Activated T-helper 1 cell treated with anti-CD3 and anti-CD28 coated beads, Interleukin-12 subunit alpha, Interleukin-12 subunit beta, Interleukin-2, Interleukin-4 antibody, amounts not matched to agents 30 ng/mL and 10 ng/mL and 1 ng/mL, durations not matched to agents 14 hours and 24 hours and 36 hours (primary cell): ENCODE data around the gene APH1A. TPM values are rescaled to one million over a fixed set of nuclear protein-coding genes. Genes with fewer than 3 reads are reported as not detected.
A peak's percentile ranks its signal among the peaks of the same experiment; 100 is the strongest.
"Not testable (repeated sequence)": the region's sequence is repeated elsewhere in the genome, so short reads cannot be mapped to it uniquely, and the experiment has no call there.

Experiments
- DNase-seq: peaks from one replicate; pipeline ENCODE4 v3.0.0; 2021; ENCODE audit warnings: low spot score
- H3K27ac Mint-ChIP-seq: one replicate; pipeline ENCODE4 v1.8.0; 2021; ENCODE audit warnings: mild to moderate bottlenecking, mixed read lengths
- H3K27me3 Mint-ChIP-seq: one replicate; pipeline ENCODE4 v1.8.0; 2022; ENCODE audit warnings: mild to moderate bottlenecking, moderate library complexity, mixed read lengths; ENCODE audit not compliant: insufficient read depth
- H3K36me3 Mint-ChIP-seq: one replicate; pipeline ENCODE4 v1.8.0; 2021; ENCODE audit warnings: low read depth, mixed read lengths
- H3K4me1 Mint-ChIP-seq: one replicate; pipeline ENCODE4 v1.8.0; 2021; ENCODE audit warnings: low read depth, mixed read lengths
- H3K4me3 Mint-ChIP-seq: one replicate; pipeline ENCODE4 v1.8.0; 2021; ENCODE audit warnings: mild to moderate bottlenecking, moderate library complexity, mixed read lengths
- H3K9me3 Mint-ChIP-seq: one replicate; pipeline ENCODE4 v1.8.0; 2021; ENCODE audit warnings: mixed read lengths
- intact Hi-C: fragments of 100-400 bp; cut with micrococcal nuclease; formaldehyde crosslinking; loops from one replicate; pipeline ENCODE4 v1.15.1; 2024
- total RNA-seq: library from RNA; stranded (reverse); gene quantifications from 2 replicates; pipeline ENCODE4 v1.2.3, GENCODE V29; 2022

The APH1A gene
- total RNA-seq, 1 donor from 2014 or later = 102 TPM

DNA sequence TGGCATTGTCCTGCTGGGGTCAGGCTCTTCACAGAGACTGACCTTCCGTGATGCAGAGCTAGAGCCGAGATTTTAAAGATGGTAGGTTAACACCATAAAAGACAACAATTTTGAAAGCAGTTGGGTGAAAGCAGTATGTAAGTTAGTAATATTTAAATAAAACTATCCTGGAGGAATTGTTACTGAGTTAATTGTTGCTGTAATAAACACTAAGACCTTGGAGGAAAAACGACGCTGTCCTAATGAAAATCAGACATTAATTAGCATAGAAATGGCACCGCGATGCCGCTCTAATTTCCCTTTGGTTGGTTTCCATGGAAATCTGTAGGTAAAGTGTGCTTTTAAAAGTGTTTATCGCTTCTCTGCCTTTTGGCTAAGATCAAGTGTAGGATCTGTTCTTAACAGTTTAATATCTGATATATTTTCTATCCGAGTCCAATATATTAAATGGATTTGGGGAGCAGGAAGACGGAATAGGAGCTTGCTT lies 32.2 kb downstream of the APH1A start:
- Mint-ChIP-seq H3K9me3 (no peaks in the 10 kb centered on the region), H3K4me3 (no peak overlapping the region), H3K4me1 (peaks cover 19% of the 10 kb centered on the region), H3K27me3 (peaks cover 3% of the 10 kb centered on the region), H3K36me3 (peaks cover 3% of the 10 kb centered on the region), H3K27ac (no peak overlapping the region)
- DNase-seq = no peak
- intact Hi-C loops = loop anchor here (1.0 kb wide), 12 partner anchors 19 to 690 kb away; partner anchors contain the start of genes APH1A, CIART, MRPS21 and PRPF3

DNA sequence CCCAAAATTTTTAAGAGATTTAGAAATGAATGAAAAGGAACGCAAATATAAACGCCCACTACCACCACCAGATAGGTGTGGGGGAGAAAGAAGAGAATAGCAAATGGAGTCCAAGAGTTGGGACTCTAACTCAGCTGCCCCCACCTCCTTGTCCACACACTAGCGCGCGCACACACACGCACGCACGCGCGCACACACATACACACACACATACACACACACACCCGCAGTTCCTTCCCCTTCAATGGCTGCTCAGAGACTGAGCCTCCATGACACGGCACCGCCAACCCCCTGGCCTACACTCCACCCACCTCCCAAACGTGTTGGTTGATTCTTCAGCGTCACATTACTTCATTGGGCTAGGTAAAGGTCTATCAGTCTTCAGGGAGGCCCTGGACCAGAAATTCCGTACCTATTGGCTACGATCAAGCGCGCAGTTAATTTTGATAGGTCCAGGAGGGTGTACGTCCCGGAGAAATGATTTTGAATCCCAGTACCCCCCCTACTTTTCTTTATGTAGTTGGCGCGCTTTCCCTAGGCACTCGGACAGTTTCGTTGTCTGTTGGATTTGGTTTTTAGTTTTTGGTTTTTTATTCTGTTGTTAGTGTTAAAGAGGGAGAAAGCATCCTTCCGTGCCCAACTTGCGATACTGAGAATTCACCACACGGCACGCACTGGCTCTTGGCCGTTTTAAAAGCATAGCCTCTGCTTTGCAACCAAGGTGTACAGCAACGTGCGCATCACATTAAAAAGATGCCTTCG lies 32.8 kb downstream of the APH1A start, which contains the start of gene ANP32E:
Gene ANP32E (minus strand): TSS at position 261 of the 762 bp plus-strand sequence. CDS start 326 bp downstream, outside the sequence.
- H3K4me1 Mint-ChIP-seq = peaks cover 19% of the 10 kb centered on the region
- H3K27me3 Mint-ChIP-seq = peaks cover 3% of the 10 kb centered on the region
- peak; percentile 93 for DNase-seq
- H3K27ac Mint-ChIP-seq = peak within 1 kb of the TSS; percentile 99
- H3K9me3 Mint-ChIP-seq = no peaks in the 10 kb centered on the region
- peaks cover 3% of the 10 kb centered on the region for H3K36me3 Mint-ChIP-seq
- H3K4me3 Mint-ChIP-seq = no peak within 1 kb of the TSS
- intact Hi-C loops = loop anchor here (1.0 to 2.0 kb wide), 14 partner anchors 19 to 690 kb away; partner anchors contain the start of genes APH1A, CIART, ENSA and MRPS21

DNA sequence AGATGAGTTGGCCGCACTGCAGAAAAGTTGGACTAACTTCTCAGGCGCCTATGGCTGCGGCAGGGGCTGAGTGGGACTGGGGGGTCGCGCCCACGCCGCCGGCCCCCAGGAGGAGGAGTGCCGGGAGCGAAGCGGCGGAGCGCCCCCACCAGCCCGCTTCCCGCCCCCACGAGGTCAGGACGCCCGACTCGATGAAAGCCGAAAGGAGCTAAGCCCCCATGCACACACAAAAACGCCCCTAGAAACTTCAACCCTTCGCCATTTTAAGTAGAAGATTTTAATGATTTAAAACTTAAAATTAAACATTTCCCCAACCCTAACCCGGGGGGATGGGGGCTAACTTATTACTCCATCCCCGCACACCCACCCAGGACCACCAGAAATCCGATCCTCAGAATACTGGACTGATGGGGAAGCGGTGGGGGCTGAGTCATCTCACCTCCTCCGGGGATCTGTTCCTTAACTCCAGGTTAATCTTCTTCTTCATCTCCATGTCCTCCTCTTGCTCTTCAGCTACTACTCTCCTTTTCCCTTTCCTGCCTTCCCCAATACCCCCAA lies 33.4 kb downstream of the APH1A start:
- no peak overlapping the region for H3K27ac Mint-ChIP-seq
- DNase-seq = no peak

DNA sequence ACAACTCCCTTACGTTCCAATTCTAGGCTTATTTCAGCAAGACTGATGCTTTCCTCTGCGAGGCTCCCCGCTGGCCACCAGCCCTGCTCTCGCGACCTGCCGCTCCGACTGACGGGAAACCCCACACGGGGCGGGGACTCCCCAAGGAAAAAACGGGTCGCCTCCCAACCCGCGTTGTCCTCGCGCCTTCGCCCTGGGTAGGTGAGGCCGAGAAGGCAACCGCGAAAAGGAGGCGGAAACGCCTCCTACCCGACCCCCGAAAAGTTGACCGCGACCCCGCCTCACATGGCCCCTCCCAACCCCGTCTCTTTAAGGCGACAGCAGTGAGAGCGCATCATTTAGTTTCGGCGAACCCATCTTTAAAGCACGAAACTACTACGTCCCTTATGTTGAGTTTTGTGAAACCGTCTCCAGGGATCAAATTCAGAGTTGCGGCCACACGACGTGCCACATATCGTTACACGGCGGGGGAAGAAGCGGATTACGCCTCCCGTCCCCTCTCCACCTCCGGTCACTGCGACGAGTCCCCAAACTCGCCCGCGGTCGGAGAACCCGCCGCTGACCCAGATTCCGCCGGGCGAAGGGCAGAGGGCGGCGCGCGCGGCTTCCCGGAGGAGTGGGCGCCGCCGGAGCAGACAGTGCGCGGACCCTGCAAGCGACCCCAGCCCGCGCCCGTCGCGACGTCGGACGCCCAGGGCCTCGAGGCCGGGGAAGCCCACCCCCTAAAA lies 34.1 kb downstream of the APH1A start:
- Mint-ChIP-seq H3K4me1 (peaks cover 19% of the 10 kb centered on the region), H3K27me3 (no peaks in the 10 kb centered on the region), H3K4me3 (no peak overlapping the region), H3K9me3 (no peaks in the 10 kb centered on the region), H3K27ac (peak overlapping the region; percentile 99), H3K36me3 (peaks cover 10% of the 10 kb centered on the region)
- peak; percentile 93 for DNase-seq
- intact Hi-C loops = loop anchor here (1.0 to 2.0 kb wide), 3 partner anchors 328 to 394 kb away; partner anchors contain the start of gene ENSA

More for the DNA sequence above, 33.4 kb downstream of the APH1A start:
- intact Hi-C loops = loop anchor here (2.0 kb wide), 2 partner anchors 327 to 393 kb away; partner anchors contain the start of gene ENSA
- Mint-ChIP-seq H3K27me3 (no peaks in the 10 kb centered on the region), H3K4me3 (no peak overlapping the region), H3K4me1 (peaks cover 19% of the 10 kb centered on the region), H3K9me3 (no peaks in the 10 kb centered on the region), H3K36me3 (peaks cover 8% of the 10 kb centered on the region)

DNA sequence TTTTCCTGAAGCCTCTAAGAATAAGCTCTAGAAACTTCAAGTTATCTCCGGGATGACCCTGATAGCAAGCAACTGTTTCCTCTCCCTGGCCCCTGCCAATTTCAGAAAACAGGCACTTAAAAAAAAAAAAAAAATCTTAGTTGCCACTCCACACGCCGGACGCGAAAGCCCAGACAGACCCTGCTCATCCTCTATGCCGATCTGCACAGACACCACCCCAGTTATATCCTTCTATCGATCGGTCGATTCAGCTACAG lies 34.6 kb downstream of the APH1A start:
- Mint-ChIP-seq H3K27me3 (no peaks in the 10 kb centered on the region), H3K4me3 (no peak overlapping the region), H3K27ac (peak overlapping the region; percentile 99), H3K36me3 (peaks cover 10% of the 10 kb centered on the region), H3K9me3 (no peaks in the 10 kb centered on the region), H3K4me1 (peaks cover 19% of the 10 kb centered on the region)
- no peak for DNase-seq
- intact Hi-C loops = loop anchor here (1.0 to 2.0 kb wide), 3 partner anchors 329 to 395 kb away; partner anchors contain the start of gene ENSA

DNA sequence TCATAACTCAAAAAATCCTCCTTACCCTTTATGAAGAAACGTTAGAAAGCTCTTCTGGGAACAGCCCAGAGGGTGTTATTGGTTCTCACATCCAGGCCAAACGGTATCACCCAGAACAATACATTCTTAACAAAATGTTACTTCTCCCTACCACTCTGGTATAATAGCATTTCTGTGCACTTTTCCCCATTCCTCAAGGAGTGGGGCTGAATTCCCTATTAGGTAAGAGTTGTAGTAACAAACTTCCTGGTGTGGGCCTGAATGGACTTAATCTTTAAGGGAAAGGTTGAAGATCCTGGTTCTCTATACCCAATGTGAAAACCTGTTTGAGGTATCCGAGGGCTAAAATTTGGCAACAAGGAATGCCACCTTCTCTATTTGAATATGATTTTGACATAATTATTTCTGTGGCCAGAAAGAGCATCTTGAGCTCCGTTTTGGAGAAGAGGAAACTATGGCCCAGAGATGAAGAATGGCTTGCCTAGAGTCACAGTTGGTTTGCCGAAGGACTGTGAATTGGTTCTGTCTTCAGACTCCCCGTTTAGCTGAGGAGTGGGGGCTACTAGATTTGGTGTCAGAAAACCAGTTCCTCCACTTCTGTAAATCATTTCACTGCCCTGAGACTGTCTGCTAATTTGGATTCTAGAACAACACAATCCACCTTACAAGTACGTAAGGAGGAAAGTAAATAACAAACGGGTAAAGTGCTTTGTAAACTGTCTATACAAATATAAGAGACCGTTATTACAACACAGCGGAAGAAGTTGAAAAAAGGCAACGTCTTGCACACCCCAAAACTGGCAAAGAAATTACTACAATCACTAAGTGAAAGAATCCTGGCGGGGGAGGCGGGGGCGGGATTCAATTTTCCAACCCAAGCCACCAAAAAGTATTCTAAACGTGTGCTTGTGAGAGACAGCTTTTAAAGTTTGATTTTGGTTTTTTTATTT lies 35.2 kb downstream of the APH1A start:
- peak overlapping the region; percentile 99 for H3K27ac Mint-ChIP-seq
- H3K27me3 Mint-ChIP-seq = no peaks in the 10 kb centered on the region
- H3K36me3 Mint-ChIP-seq = peaks cover 15% of the 10 kb centered on the region
- peaks cover 19% of the 10 kb centered on the region for H3K4me1 Mint-ChIP-seq
- H3K4me3 Mint-ChIP-seq = no peak overlapping the region
- intact Hi-C loops = loop anchor here (1.0 to 2.0 kb wide), 3 partner anchors 329 to 395 kb away; partner anchors contain the start of gene ENSA
- DNase-seq = no peak
- H3K9me3 Mint-ChIP-seq = no peaks in the 10 kb centered on the region

DNA sequence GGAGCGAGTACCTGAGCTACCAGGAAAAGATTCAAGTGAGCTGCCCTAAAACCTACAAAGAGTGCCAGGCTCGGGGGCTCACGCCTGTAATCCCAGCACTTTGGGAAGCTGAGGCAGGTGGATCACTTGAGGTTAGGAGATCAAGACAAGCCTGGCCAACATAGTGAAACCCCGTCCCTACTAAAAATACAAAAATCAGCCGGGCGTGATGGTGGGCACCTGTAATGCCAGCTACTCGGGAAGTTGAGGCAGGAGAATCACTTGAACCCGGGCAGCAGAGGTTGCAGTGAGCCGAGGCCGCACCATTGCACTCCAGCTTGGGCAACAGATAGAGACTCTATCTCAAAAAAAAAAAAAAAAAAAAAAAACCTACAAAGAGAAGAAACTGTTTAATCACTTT lies 35.9 kb downstream of the APH1A start:
- peak overlapping the region; percentile 99 for H3K27ac Mint-ChIP-seq
- H3K9me3 Mint-ChIP-seq, H3K27me3 Mint-ChIP-seq, DNase-seq, H3K4me3 Mint-ChIP-seq, intact Hi-C loops: not testable (repeated sequence)
- peaks cover 19% of the 10 kb centered on the region for H3K36me3 Mint-ChIP-seq
- peaks cover 19% of the 10 kb centered on the region for H3K4me1 Mint-ChIP-seq

DNA sequence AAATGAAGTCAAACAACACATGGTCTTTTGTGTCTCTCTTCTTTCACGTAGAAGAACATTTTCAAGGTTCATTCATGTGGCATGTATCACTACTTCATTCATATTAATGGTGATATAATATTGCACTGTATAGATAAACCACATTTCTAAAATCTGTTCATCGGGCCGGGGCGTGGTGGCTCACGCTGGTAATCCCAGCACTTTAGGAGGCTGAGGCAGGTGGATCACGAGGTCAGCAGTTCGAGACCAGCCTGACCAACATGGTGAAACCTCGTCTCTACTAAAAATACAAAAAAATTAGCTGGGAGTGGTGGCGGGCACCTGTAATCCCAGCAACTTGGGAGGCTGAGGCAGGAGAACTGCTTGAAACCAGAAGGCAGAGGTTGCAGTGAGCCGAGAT lies 40.6 kb downstream of the APH1A start:
- peaks cover 48% of the 10 kb centered on the region for H3K36me3 Mint-ChIP-seq
- peaks cover 18% of the 10 kb centered on the region for H3K4me1 Mint-ChIP-seq
- H3K9me3 Mint-ChIP-seq, intact Hi-C loops, H3K27ac Mint-ChIP-seq, H3K4me3 Mint-ChIP-seq, DNase-seq, H3K27me3 Mint-ChIP-seq: not testable (repeated sequence)

DNA sequence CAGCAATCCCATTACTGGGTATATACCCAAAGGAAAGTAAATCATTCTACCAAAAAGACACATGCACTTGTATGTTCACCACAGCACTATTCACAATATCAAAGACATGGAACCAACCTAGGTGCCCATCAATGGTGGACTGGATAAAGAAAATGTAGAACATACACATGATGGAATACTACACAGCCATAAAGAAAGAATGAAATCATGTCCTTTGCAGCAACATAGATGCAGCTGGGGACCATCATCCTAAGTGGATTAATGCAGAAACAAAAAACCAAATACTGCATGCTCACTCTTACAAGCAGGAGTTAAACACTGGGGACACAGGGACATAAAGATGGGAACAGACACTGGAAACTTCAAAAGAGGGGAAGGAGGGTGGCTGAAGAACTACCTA lies 41.6 kb downstream of the APH1A start:
- peaks cover 51% of the 10 kb centered on the region for H3K36me3 Mint-ChIP-seq
- no peaks in the 10 kb centered on the region for H3K27me3 Mint-ChIP-seq
- intact Hi-C loops = no loop called here
- no peak for DNase-seq
- peaks cover 12% of the 10 kb centered on the region for H3K4me1 Mint-ChIP-seq
- H3K9me3 Mint-ChIP-seq = no peaks in the 10 kb centered on the region
- peak overlapping the region; percentile 61 for H3K27ac Mint-ChIP-seq
- H3K4me3 Mint-ChIP-seq = no peak overlapping the region

DNA sequence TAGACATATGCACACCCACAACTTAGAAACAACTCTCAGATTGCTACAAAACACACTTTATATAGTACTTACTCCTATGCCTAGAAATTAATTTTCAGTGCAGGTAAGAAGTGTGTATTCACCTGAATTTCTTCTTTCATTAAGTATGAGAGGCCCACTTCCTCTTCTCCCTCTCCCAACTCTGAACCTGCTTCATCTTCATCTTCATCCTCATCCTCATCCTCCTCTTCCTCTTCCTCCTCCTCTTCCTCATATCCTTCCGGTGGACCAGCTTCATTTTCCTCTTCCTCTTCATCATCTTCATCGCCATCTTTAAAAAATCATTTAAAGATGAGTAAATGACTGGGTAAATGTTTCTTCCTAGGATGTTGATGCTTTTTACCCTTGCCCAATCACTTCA lies 42.3 kb downstream of the APH1A start:
- peak overlapping the region; percentile 42 for H3K27ac Mint-ChIP-seq
- H3K9me3 Mint-ChIP-seq = no peaks in the 10 kb centered on the region
- H3K36me3 Mint-ChIP-seq = peaks cover 53% of the 10 kb centered on the region
- no peak overlapping the region for H3K4me3 Mint-ChIP-seq
- no peaks in the 10 kb centered on the region for H3K27me3 Mint-ChIP-seq
- DNase-seq = no peak
- H3K4me1 Mint-ChIP-seq = peaks cover 12% of the 10 kb centered on the region
- intact Hi-C loops = no loop called here

DNA sequence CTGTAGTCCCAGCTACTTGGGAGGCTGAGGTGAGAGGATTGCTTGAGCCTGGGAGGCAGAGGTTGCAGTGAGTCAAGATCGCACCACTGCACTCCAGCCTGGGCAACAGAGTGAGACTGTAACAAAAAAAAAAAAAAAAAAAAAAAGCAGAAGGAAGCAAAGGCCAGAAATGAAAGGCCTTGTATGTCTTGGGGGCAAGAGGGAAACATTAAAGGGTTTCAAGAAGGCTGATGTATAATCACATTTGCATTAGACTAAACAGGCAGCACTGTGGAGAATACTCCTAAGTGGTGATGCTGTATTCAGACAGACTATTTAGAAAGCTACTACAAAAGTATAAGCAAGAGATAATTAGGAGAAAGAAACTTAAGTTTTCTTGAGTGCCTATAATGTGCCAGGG lies 43.3 kb downstream of the APH1A start:
- peaks cover 50% of the 10 kb centered on the region for H3K36me3 Mint-ChIP-seq
- H3K4me1 Mint-ChIP-seq = peaks cover 12% of the 10 kb centered on the region
- DNase-seq = no peak
- H3K27ac Mint-ChIP-seq = no peak overlapping the region
- H3K4me3 Mint-ChIP-seq = no peak overlapping the region
- no peaks in the 10 kb centered on the region for H3K27me3 Mint-ChIP-seq
- H3K9me3 Mint-ChIP-seq = no peaks in the 10 kb centered on the region
- intact Hi-C loops = no loop called here

DNA sequence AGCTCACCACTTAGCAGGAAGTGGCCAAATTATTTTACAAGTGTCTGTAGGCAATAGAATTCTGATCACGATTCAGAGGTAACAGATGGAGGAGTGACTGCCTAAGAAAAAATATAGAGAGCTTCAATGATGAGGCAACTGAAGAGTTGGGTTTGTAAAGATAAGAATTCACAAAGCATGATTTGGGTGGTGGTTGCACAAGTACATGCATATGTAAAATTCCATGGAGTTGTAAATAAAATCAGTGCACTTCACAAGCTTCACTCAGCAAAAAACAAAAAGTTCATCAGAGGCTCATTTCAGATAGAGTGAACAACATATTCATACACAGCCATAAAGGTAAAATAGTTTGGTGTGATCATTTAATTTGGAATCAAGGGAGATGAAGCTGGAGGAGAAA lies 43.8 kb downstream of the APH1A start:
- no peaks in the 10 kb centered on the region for H3K27me3 Mint-ChIP-seq
- H3K36me3 Mint-ChIP-seq = peaks cover 49% of the 10 kb centered on the region
- peaks cover 12% of the 10 kb centered on the region for H3K4me1 Mint-ChIP-seq
- no peak for DNase-seq
- H3K4me3 Mint-ChIP-seq = no peak overlapping the region
- peak overlapping the region; percentile 9 for H3K27ac Mint-ChIP-seq
- H3K9me3 Mint-ChIP-seq = no peaks in the 10 kb centered on the region
- intact Hi-C loops = no loop called here
